ENCODE measurements around the gene PPARD. TPM values are rescaled to one million over a fixed set of nuclear protein-coding genes. Genes with fewer than 3 reads are reported as not detected.

The PPARD gene
- total RNA-seq, 1 donor from 2014 or later: 15.0 TPM

GRCh38 chr6:35439308-35439707, 97.0 kb downstream of the PPARD start:
- no peak overlapping the region for H3K4me3 ChIP-seq (ENCODE audit: low read depth, low read length)
- no peaks in the 10 kb centered on the region for H3K36me3 ChIP-seq (ENCODE audit: control insufficient read depth, insufficient read depth, low read length)
- TF ChIP-seq CTCF (IDR thresholded peaks at IDR 0.05; ENCODE audit: insufficient read depth, low read length, poor library complexity, severe bottlenecking): no peak
- H3K27me3 ChIP-seq (ENCODE audit: control insufficient read depth, insufficient read depth, low read length): no peaks in the 10 kb centered on the region
- no peak for DNase-seq (ENCODE audit: low read depth)

DNA sequence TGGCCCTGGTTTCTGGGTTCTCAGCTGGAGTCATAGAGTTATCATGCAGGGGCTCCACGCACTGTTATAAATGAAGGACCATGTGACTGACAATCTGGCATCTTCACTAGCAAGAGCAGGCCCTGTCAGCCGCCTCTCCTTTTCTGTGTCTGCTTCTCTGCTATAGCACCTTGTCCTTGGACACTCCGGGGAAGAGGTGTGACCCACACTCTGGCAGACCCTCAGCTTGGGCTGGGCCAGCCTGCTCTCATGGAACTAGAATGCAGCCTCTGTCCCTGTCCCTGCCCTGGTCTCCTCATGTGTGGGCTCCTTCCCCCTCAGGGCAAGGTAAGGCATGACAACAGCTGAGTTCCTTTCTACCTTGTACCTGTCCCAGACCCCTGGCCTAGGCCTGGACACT, 98.8 kb downstream of the PPARD start:
- no peak for TF ChIP-seq CTCF (IDR thresholded peaks at IDR 0.05; ENCODE audit: insufficient read depth, low read length, poor library complexity, severe bottlenecking)
- no peak overlapping the region for H3K4me3 ChIP-seq (ENCODE audit: low read depth, low read length)

GRCh38 chr6:35441642-35442041, 99.3 kb downstream of the PPARD start:
- Histone ChIP-seq H3K36me3 (ENCODE audit: control insufficient read depth, insufficient read depth, low read length) (no peaks in the 10 kb centered on the region), H3K27me3 (ENCODE audit: control insufficient read depth, insufficient read depth, low read length) (no peaks in the 10 kb centered on the region), H3K4me3 (ENCODE audit: low read depth, low read length) (no peak overlapping the region)
- DNase-seq (ENCODE audit: low read depth): no peak
- no peak for TF ChIP-seq CTCF (IDR thresholded peaks at IDR 0.05; ENCODE audit: insufficient read depth, low read length, poor library complexity, severe bottlenecking)

More for the DNA sequence above, 98.8 kb downstream of the PPARD start:
- no peaks in the 10 kb centered on the region for H3K27me3 ChIP-seq (ENCODE audit: control insufficient read depth, insufficient read depth, low read length)
- no peaks in the 10 kb centered on the region for H3K36me3 ChIP-seq (ENCODE audit: control insufficient read depth, insufficient read depth, low read length)
- no peak for DNase-seq (ENCODE audit: low read depth)

DNA sequence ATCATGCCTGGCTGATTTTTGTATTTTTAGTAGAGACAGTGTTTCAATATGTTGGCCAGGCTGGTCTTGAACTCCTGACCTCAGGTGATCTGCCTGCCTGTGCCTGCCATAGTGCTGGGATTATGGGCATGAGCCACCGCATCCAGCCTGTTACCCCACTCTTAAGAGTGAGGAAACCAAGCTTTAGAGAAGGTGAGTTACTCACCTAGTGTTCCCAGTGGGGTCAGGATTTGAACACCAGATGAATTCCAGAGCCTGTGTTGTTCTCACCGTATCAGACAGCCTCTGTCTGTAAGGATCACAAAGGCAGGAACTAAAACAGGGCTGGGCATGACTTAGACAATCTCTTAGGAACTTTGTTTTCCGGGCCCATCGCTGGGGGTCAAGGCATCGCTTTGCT, 100.3 kb downstream of the PPARD start:
- TF ChIP-seq CTCF (IDR thresholded peaks at IDR 0.05; ENCODE audit: insufficient read depth, low read length, poor library complexity, severe bottlenecking): no peak
- no peaks in the 10 kb centered on the region for H3K27me3 ChIP-seq (ENCODE audit: control insufficient read depth, insufficient read depth, low read length)
- DNase-seq (ENCODE audit: low read depth): no peak

DNA sequence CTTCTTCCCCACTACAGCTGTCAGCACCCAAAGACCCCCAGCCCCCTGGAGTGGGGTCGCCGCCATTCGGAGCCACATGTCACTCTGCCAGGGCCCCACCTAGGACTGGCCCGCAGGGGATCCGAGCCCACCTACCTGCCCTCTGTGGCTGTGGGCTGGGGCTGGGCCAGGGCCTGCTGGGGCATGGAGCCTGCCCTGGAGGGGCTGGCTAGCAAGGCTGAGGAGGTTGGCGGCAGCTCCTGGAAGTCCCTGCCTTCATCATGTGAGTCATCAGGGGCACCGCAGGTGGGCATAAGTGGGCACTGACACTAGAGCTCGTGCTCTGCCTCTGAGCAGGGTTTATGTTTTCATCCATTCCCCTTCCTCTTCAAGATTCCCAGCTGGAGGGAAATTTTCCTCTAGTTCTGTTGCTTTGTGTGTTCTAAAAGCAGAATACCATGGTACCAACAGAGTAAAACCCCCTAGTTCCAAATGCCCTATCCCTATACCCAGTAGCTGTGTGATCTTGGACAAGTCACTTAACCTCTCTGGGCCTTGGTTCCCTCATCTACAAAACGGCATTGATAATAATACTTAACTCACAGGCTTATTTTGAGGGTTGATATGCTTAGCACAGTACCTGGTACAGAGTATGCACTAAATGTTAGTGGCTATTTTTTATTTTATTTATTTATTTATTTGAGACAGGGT, 101.1 kb downstream of the PPARD start:
- DNase-seq (ENCODE audit: low read depth): no peak

More for the DNA sequence above, 100.3 kb downstream of the PPARD start:
- Histone ChIP-seq H3K4me3 (ENCODE audit: low read depth, low read length) (no peak overlapping the region), H3K36me3 (ENCODE audit: control insufficient read depth, insufficient read depth, low read length) (no peaks in the 10 kb centered on the region)

More for the DNA sequence above, 101.1 kb downstream of the PPARD start:
- no peak overlapping the region for H3K4me3 ChIP-seq (ENCODE audit: low read depth, low read length)
- TF ChIP-seq CTCF (IDR thresholded peaks at IDR 0.05; ENCODE audit: insufficient read depth, low read length, poor library complexity, severe bottlenecking): no peak
- H3K27me3 ChIP-seq (ENCODE audit: control insufficient read depth, insufficient read depth, low read length): no peaks in the 10 kb centered on the region
- no peaks in the 10 kb centered on the region for H3K36me3 ChIP-seq (ENCODE audit: control insufficient read depth, insufficient read depth, low read length)
